Globus pallidus (tissue), 1 donor: Measurements from ENCODE around the gene SLX4IP.

Experiments
- DNase-seq: peaks from one replicate; pipeline ENCODE4 v3.0.0-alpha.2; 2015; ENCODE audit warnings: low spot score

Gene SLX4IP

DNA sequence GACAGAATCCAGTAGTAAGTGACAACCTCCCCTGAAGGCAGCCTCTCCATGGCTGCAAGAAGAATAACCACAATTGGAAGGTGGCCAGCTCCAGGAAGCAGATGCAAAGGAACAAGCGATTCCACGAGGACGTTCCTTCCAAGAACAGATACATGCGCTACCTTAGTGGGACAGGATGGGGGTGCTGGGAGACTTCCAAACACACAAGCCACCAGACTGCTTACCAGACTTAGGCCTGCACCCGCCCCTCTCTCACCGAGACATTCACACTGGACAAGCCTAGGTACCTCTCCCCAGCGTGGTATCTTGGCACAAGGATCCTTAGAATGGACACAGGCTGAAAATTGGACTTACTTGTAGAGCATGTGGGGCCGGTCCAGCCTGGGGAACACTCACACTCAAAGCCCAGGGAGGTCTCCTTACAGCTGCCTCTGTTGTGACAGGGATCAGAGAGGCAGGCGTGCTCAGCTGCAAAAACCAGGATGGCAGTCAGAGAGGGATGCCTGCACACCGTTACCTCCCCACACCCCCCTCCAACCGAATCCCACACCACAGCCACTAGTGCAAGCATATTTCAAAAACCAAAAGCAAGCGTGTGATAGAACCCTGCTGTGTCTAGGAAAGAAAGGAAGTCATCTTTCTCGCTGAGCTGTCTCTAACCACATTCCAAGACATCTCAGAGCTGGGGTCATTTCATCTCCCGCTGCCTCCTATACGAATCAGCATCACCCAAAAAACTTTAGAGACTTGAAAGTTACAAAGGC lies 216.3 kb downstream of the SLX4IP start:
- DNase-seq = no peak

DNA sequence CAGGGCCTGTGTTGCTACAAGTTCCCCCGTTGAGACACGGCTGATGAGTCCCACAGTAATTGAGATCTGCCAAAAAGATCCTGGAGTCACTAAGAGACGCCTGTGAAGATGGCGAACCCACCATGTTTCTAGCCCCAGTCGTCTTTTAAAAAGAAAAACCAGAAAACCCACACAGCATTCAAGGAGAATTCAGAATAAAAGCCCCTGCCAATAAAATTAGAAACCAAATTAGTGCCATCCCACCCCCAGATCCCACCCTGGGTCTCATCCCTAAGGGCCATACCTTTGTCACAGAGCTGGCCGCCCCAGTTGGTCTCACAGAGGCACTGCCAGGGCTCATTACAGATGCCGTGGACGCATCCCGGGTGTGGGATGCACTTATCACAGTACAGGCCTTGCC lies 217.1 kb downstream of the SLX4IP start:
- DNase-seq = no peak

DNA sequence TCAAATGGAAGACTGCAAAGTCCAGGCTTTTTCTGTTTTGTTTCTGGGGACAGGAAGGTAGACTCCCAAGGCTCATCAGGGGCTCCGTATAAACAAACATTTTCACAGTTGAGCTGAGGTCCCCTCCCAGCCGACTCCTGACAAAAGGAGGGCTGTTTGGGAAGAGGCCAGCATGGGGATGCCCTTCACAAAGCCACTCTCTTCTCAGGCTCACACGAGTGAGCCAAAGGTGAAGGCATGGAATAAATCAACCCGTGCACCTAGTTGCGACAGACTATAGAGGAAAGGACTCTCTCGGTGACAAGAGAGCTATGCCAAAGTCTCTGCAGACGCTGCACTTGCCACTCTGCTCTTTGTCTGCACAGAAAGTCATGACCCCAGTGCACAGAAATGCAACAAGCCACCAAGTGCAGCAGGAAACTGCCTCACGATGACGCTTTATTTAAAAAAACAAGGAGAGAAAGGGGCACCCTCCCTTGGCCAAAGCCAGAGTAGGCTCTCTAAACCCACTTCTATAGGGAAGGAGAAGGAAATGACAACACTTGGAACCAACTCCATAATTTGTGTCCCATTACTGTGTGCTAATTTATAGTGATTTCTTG lies 217.7 kb downstream of the SLX4IP start:
- DNase-seq = no peak

DNA sequence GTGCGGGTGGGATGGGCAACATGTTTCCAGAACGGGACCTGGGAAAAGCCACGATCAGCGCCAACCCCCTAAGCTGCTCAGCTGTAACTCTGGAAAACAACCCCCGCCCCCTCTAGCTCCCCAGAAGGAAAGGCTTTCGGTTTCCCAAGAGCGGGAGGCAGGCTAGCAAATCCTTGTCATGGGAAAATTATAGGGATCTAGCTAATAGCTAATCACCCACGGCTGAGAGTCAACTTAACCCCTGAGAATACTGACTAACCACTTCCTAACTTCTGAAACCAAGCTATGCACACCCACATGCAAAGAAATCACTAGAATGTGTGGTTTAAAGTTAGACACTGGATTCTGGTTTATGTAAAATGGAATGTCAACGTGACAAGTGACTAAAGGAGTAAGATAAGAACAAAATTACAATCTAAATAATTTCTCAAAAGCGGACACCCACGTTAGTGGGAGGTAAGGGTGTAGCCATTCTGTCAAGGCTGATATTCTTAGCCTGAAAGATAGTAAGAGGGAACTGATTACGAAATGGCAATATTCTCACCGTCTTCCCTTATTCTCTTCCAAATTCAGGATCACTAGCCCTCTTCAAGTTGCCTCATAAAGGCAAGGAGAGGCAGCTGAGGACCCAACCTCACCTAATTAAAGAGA lies 218.6 kb downstream of the SLX4IP start:
- no peak for DNase-seq

DNA sequence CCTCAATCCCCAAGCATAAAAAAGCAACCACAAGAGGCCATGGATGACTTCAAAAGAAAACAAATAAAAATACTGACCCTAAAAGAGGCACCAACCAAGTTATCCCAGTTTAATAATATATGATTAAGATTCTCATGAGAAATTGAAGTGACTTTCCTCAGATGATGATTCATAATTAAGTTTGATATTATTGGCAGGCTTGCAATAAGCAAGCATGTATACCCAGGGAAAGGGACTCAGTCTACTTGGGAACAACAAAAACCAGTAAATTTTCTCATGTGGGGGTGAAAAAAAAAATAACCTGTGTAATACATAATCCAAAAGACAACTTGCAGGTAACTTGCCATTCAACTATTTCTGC lies 219.1 kb downstream of the SLX4IP start:
- DNase-seq = no peak

DNA sequence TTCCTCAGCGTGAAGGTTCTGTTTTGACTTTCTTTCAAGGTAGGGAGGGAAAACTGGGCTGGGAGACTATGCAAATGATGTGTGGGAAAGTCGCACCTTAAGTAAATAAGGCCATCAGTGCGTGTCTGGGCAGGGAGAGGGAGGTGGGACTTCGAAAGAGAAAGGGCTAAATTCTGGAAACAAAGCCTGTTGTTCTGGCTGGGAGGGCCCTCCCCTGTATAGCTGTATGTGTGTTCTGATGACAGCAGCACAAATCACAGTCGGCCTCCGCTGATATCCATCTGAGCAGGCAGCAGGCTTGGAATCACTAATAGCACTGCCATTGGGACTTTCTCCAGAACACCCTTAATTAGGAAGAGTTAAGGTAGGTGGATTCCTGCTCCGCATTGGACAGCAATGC lies 219.5 kb downstream of the SLX4IP start:
- no peak for DNase-seq

DNA sequence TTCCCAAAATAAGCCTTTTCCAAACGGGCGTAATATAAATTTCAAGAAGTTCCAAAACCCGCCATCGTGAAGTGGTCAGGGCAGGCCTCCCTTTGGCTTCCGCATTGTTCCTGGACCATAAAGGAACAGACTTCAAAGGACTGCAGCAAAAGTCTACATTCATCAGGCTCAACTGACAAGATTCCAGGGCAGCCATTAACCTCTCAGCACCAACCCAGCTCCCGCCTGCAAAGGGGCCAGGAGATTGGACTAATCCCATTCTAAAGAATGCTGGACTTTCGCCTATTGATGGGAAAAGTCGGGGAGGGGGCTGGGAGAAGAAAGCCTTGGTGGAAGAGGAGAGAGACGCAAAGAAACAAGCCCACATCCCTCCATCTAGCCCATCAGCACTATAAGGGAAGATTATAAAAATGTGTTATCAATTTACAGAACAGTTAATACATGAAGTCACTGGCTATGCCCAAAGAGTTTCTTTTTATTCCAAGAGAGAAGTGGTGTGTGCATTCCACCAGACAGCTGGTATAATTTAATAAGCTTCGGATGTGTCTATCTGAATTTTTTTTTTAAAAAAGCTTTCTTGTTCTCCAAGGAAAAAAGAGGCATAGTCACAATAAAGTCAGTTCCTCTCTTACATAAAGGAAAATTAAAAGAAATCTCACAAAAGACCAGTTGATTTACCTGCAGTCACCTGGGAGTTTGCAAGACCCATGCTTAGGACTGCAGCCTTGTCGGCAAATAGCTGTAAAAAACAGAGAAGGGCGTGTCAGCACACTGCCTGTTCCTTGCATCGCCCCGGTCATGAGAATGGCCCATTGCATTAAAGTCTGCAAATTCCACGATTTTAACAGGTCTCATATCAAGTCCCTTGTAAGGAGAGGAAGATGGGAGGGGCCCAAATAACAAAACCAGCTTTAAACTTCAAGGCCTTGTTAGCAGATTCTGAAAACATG lies 220.9 kb downstream of the SLX4IP start:
- DNase-seq = no peak

DNA sequence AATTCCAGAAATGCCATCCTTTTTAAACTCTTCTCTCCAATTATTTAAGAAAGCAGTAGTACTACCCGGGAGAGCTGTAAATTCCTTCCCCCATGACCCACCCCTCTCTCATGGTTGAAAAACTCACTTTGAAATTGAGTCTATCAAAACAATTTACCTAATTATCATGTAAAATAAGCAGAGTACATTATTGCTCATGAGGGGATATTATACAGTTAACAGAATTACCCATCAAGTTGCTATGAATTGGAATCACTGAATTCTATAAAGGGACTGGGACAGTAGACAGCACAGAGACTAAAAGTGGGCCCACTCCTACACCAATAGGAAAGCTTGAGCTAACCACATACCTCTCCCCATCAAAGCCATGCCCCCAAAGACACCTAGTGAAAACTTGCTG lies 222.3 kb downstream of the SLX4IP start:
- DNase-seq = no peak

DNA sequence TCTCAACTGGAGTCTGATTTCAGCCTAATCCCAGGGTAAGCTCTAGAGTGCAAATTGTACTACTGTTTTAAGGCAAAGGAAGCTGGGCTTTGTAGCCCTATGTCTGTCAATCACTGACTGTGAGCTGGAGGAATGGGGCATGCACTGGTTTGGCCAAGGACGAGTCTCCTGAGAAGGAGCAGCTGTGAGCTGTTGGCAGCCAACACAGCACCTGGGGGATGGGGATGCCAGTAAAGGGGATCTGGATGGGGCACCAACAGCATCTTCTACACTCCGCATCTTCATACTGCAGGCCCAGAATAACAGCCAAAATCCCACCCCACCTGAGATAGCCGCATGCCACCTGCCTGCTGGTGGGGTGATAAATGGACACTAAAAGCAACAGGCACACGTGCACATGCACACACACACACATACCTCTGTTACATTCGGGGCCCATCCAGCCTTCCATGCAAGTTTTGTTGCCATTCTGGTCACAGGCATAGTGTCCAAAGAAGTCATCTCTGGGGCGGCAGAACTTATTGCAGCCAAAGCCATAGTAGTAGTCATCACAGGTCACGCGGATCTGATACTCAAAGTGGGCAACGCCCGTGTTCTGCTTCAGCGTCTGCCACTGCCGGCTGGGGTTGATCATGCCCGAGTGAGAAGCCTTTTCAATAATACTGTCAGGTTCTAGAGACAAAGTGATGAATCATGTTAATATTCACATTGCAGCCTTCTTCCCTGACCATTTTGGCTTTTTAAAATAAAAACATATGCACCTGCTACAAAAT lies 223.1 kb downstream of the SLX4IP start:
- DNase-seq = no peak

DNA sequence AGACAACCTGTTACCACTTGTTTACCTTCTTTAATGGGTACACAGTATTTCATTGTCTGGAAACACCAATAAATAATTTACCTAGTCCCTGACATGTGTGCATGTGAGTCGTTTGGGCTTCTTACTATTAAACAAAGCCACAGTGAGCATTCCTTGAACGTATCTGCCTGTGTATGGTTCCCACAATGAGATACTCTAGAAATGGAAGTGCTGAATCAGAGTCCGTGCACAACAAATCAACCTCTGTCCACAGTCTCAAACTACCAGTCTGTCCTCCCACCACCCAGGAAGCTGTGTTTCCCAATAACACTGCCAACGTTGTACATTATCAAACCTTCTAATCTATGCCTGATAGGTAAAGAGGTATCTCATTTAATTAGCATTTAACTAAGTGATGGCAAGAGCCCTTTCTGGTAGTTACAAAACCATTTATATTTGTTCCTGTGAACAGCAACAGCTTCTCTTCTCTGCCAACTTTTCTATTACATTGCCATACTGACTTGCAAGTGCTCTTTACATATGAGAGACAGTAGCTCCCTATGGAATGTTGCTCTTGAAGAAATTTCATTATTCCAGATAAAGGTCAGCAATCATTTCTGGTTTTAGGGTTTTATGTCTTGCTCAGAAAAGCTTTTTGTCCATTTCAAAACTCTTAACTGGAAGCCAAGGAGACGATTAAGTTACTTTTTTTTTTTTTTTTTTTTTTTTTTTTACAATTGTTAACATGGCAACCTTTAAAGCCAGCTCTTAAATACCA lies 223.9 kb downstream of the SLX4IP start:
- no peak for DNase-seq

DNA sequence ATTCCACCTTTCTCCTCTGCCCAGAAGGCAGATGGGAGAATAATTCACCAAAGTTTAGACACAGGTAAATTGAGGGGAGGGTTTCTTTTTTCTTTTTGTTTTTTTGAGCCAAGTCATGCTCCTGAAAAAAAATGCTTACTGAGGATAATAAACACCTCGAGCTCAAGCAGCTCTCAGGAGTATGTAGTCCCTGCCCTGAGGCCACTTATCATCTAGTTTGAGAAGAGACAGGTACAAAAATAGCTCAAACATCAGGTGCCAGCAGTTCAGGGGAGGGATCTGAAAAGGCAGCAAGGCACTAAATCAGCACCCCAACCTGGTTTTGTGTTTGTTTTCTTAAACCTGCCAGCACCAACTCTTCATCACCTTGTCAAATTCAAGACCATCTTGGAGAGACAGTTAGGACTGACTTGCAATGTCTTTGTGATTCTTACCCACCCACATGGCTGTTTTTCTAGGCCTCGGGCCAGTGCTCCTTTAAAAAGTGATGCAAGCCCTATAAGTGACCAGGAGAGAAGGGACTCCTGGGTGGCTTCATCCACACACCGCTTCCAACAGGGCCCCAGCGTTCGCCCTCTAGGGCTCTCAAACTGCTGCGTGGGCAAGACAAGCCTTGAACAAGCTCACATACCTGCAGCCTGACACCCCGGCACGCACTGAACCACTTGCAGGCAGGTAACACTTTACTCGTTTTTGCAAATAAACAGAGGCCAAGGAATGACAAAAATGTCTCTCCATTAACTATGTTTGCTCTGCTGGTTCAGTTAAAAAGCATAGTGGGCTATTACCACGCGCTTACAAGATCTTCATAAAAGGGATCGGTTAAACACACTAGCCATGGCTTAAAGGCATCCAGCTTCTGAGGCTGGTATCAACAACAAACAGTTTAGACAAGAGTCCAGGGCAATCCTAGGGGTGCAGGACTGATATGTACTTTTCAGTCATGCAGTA lies 224.8 kb downstream of the SLX4IP start:
- no peak for DNase-seq

DNA sequence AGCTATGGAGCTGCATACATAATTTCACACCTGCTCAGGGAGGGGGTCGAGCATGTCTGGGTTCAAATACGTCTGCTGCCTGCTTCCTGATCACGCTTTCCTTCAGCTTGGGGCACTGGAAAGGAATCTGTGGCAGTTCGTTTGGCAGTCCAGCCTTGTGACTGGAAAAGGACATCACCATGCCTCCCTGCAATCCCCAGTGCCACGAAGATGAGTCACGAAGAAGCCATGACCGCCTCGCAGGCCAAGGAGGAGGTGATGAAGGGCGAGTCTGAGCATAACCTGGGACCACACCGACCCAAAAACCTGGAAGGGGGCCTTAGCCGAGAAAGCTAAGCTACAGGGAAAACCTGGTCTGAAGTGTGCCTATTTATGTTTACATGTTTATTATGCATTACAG lies 225.6 kb downstream of the SLX4IP start:
- no peak for DNase-seq

DNA sequence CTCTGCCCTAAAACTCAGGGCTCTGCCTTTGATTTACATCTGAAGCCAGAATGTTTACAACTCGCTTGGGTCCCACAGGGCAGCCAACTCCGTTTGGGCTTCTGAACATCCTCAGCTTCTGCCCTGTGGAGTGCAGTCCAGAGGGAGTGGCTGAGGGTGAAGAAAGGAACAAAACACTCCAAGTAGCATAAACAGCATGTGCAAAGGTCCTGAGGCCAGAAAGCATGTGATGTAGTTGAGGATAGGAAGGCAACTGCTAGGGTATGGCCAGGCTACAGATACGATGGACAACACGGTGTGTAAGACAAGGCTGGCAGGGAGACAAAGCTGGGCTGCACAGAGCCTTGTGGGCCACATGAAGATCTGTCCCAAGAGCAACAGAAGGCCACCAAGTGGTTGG lies 226.2 kb downstream of the SLX4IP start:
- DNase-seq = no peak

DNA sequence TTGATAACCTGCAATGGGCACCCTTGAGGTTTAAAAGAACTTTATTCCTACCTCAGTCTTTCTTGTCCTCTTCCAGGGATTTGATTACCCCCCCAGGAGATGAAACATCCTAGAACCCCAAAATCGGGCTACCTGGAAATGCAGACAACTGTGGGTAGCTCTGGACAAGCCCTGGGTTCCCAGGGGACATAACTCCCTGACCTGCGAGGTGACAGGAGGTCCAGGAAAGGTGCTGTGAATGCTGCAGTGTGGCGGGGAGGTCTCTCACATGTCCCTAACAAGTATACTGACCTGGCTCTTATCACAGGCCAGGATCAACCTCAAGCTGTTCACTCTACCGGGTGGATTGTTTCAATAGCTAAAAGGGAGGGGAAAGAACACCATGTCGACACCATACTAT lies 227.0 kb downstream of the SLX4IP start:
- DNase-seq = no peak

DNA sequence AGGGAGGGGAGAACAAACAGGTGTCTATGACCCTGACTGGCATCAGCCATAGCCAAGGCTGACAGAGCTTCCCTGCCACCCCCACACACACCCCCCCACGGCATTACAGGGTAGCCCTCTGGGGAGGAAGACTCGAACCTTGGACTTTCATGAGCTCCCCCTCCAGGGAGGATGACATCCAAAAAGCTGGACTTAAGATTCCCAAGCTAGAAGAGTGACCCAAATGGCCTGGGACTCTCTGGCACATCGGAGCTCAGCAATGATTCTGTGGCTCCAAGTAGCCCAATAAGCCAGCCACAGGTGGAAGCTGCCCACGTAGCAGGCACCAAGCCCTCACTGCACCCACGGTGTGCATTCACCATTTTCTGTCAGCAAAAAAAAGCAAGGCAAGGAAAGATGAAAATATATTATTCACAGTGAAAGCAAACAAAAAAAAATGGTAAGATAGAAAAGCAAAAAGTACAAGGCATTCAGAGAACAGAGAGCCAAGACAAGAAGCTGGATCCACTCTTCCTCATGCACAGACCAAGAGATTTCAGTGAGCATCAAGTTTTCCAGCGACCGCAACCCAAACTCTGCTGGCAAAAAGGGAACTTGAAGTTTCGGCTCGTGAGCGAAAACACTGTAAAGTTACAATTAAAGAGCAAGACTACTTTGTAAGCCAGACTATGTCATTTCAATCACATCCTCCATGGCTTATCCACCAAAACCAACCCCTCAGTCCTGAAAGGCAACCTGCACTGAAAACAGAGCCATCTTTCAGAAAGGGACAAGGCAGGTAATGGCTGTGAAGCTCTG lies 227.8 kb downstream of the SLX4IP start:
- DNase-seq = no peak

DNA sequence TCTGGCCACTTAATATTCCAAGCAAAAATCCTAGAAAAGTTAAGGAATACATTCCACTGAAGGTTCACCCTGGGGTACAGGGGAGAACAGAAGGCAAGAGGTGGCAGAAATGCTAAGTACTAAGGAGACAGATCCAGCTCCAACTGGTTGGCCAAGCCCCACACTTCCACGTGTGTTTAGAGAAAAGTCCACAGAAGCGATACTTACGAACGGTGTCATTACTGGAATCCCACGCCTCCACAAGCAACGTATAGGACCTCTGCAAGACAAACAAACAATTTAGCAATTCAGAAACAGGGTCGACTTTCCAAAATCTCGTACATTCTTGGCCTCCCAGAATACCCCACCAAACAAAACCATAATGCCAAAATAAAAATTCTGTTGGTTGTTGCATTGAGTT lies 228.7 kb downstream of the SLX4IP start:
- no peak for DNase-seq

DNA sequence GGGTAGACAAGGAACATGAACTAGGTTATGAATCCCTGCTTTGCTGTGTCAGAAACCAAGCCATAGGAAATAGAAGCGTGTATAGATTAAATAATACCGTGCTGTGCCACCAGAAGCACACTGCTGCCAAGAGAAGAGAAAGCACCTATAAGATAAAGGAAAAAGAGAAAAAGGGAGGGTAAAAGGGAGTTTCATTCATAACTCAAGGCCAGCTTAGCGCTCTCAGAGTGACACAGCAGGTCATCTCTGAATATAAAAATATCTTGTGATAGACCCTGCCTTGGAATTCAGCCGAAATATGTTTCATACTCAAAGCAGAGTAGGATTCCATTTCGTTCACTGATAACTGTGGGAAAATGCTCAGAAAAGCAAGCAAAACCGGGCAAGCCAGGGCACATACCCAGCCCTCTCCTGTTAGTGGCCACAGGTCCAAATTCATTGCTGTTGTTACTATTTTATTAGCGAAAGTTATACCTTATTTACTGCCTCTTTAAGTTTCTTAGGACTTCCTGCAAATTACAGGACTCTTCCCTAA lies 230.0 kb downstream of the SLX4IP start:
- no peak for DNase-seq

DNA sequence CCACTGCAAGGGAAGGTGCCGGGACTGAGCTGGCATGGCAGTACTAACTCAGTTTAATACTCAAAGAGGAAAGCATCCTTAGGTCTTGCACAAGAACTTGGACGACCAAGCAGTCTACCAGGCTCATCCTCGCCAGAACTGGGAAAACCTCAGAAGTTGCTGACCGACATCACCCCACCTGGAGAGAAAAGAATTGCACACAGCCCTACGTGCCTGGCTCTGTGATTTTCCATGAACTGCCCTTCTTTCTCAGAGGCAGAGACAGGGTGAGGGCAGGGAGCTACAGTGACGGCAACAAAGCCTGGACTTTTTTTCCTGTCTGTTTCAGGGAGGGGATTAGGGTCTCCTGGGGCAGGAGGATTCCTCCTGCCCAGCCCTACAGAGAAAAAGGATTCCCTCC lies 230.7 kb downstream of the SLX4IP start:
- no peak for DNase-seq
